Stimulated activated CD8-positive, alpha-beta memory T cell treated with anti-CD3 and anti-CD28 coated beads, Interleukin-2, amount 100 ng/mL, for 48 hours (primary cell): ENCODE data around the gene PTCD1.
"Not testable (repeated sequence)": the region's sequence is repeated elsewhere in the genome, so short reads cannot be mapped to it uniquely, and the experiment has no call there.

Experiments
- DNase-seq, 2 donors: peaks; one replicate each; pipeline ENCODE4 v3.0.0-alpha.2; 2020; ENCODE audit warnings: low read depth in 2 of 2

The PTCD1 gene

GRCh38 chr7:99387912-99388311, 50.7 kb downstream of the PTCD1 start:
- no peak for DNase-seq

GRCh38 chr7:99387239-99387635, 51.4 kb downstream of the PTCD1 start:
- DNase-seq: not testable (repeated sequence)

DNA sequence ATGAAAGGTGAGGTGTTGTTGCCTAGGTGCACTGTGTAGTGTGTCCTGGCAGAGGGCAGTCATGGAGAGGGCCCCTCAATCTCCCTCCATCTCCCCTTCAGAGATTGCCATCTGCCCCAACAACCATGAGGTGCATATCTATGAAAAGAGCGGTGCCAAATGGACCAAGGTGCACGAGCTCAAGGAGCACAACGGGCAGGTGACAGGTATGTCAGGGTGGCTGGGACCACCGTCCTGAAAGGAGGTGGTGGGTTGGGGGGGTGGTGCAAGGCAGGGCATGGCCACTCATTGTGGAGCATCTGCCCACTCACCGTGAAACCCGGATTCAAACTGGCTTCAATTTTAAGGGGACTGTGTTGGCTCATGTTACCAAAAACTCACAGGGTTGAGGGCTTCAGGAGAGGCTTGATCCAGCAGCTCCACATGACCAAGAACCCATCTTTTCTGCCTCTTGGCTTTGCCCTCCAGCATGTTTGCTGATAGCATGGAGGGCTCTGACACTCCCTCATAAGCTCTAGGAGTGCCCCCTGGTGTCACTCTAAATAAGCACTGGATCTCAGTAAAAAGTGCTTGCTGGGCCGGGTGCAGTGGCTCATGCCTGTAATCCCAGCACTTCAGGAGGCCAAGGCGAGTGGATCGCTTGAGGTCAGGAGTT, 51.9 kb downstream of the PTCD1 start:
- DNase-seq: no peak

- no peak for DNase-seq
These were observed 53.0 kb downstream of the PTCD1 start for GRCh38 chr7:99385564-99385963.

- no peak for DNase-seq
These were observed 54.1 kb downstream of the PTCD1 start for GRCh38 chr7:99384523-99384922.

- no peak for DNase-seq
These were observed 54.7 kb downstream of the PTCD1 start for GRCh38 chr7:99383791-99384370.

GRCh38 chr7:99383203-99383602, 55.4 kb downstream of the PTCD1 start:
- no peak for DNase-seq

GRCh38 chr7:99381664-99382075, 56.9 kb downstream of the PTCD1 start:
- no peak for DNase-seq

- peak; percentile 75 to 84 for DNase-seq
These were observed 57.6 kb downstream of the PTCD1 start for GRCh38 chr7:99380823-99381663.

- peak; percentile 28 to 40 for DNase-seq
These were observed 58.4 kb downstream of the PTCD1 start for GRCh38 chr7:99380032-99380822.

- DNase-seq: not testable (repeated sequence)
These were observed 58.9 kb downstream of the PTCD1 start for GRCh38 chr7:99379693-99380031.

GRCh38 chr7:99379043-99379577, 59.5 kb downstream of the PTCD1 start:
- no peak for DNase-seq

- peak; percentile 54 to 58 for DNase-seq
These were observed 63.4 kb downstream of the PTCD1 start for GRCh38 chr7:99375070-99375807.

DNA sequence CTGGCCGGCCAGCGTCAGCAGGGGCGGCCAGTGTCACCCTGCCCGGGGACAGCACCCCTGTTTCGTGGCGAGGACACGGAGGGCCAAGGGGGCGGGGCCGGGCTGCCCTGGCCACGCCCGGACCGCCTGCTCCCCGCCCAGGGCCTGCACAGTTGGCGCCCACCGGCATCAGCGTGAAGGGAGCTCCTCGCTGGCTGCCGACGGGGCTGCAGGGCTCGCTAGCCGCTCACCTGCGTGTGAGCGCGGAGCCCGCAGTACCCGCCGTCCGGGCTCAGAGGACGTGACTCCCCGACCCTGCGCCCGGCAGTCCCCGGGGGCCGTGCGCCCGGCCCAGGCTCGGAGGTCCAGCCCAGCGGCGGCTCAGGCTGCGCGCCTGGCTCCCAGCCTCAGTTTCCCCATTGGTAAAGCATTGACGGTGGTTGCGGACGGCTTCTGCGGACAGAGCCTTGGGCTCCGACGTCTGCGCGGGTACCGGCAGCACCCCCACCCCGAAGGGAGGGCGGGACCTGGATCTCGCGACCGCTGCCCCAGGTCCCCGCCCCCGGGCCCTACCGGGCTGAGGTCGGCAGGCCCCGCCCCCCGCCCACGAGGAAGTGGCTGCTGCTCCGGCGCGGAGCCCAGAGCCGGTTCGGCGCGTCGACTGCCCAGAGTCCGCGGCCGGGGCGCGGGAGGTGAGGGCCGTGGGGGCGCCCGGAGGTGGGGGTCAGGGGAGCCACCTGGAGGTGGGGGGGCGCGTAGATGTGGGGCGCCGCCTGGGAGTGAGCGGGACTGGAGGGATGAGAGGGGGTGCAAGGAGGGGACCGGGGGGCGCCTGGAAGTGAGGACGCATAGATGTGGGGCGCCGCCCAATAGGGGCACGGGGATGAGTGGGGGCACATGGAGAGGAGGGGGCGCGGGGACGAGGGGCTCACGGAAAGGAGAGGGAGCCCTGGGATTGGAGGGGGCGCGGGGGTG, 64.2 kb downstream of the PTCD1 start, which contains the start of gene ARPC1B:
ARPC1B (plus strand) TSS at position 620 of the 954 bp plus-strand sequence. CDS start 10,985 bp downstream, outside the sequence.
- peak; percentile 85 to 86 for DNase-seq

DNA sequence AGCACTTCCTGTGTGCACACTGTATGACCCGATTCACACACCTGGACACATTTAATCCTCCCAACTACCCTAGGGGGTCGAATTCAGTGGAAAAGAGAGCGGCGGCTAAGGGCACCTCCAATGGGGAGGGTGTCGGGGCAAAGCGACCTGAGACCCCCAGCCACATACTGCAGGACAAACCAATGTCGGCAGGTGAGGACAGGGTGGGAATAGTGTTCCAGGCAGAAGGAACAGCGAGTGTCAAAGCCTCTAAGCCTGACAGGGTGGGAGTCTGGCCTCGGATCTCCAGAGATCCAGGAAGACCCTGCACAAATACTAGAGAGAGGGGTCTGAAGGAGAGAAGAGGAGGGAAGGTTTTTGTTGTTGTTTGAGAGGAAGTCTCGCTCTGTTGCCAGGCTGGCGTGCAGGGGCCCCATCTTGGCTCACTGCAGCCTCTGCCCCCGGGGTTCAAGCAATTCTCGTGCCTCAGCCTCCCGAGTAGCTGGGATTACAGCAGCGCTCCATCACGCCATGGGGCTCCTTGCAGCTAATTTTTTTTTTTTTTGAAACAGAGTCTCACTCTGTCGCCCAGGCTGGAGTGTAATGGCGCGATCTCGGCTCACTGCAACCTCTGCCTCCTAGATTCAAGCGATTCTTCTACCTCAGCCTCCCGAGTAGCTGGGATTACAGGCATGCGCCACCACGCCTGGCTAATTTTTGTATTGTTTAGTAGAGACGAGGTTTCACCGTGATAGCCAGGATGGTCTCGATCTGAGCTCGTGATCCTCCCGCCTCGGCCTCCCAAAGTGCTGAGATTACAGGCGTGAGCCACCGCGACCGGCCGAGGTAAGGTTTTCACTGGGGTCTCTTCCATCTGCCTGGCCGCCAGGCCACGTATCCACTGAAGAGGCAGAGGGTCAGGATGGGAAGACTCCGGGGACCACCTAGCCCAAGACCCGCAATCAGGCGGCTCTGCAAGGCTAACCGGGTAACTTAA, 65.2 kb downstream of the PTCD1 start:
- no peak for DNase-seq

- no peak for DNase-seq
These were observed 66.1 kb downstream of the PTCD1 start for GRCh38 chr7:99372275-99373090.

GRCh38 chr7:99371376-99371920, 67.2 kb downstream of the PTCD1 start:
- DNase-seq: no peak
